HG03280 (cell line): ENCODE measurements around the gene FOXJ3.

ENCODE experiments used
- ATAC-seq: cut with Tn5 transposase; IDR thresholded peaks from one replicate; pipeline ENCODE4 v1.9.1; 2021; ENCODE audit warnings: mild to moderate bottlenecking, moderate library complexity; ENCODE audit not compliant: unreplicated experiment

FOXJ3 gene

DNA sequence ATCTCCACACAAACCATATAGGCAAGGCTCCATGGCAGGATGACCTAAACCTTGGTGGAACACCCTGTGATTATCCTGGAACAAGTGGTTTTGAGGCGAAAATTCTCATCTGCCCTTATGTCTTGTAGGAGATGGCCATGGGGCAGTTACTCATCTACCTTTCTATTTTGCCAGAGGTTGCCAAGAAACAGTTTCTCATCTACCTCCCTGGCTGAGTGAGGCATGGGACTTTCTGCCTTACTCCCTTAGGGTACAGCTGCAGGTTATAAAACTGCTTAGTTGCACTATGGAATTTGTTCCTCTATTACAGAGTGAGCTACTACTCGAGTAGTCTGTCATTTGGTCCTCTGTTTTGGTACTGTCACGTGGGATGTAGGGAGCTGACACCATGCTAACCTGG lies 139.2 kb downstream of the FOXJ3 start:
- ATAC-seq: no peak

DNA sequence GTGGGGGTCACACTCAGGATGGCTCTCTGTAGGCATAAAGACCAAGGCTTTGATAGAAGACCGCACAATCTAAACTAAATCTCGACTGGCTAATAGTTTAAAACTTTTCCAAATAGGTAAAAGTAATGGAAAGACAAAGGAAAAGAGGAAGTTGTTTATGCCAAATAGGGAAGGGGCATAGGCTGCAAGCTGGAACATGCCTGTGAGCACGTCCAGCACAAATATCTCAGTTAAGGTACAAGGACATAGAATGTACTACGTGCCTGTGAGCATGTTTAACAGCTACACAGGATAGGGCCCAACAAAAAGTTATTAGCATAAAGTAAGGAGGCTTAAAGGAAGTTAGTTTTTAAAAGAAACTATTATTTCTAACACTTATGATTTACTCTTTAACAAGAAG lies 142.9 kb downstream of the FOXJ3 start:
- ATAC-seq: no peak

DNA sequence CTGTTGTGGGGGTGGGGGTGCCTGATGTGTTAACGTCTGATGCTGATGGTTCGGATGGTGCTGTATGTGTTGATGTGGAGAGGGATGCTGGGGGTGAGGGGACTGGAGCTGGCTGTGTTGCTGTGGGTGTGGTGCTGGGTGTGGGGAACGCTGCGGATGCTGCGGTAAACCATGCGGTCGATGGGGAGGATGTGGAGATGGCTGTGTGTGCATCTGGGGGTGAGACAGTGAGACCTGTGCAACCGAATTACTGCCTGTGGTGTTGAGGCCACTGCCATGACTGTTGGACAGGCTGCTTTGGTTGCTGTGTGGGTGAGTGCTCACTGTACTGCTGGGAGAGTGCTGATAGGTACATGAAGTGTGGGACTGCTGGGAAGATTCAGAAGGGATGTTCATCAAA lies 143.7 kb downstream of the FOXJ3 start:
- no peak for ATAC-seq

DNA sequence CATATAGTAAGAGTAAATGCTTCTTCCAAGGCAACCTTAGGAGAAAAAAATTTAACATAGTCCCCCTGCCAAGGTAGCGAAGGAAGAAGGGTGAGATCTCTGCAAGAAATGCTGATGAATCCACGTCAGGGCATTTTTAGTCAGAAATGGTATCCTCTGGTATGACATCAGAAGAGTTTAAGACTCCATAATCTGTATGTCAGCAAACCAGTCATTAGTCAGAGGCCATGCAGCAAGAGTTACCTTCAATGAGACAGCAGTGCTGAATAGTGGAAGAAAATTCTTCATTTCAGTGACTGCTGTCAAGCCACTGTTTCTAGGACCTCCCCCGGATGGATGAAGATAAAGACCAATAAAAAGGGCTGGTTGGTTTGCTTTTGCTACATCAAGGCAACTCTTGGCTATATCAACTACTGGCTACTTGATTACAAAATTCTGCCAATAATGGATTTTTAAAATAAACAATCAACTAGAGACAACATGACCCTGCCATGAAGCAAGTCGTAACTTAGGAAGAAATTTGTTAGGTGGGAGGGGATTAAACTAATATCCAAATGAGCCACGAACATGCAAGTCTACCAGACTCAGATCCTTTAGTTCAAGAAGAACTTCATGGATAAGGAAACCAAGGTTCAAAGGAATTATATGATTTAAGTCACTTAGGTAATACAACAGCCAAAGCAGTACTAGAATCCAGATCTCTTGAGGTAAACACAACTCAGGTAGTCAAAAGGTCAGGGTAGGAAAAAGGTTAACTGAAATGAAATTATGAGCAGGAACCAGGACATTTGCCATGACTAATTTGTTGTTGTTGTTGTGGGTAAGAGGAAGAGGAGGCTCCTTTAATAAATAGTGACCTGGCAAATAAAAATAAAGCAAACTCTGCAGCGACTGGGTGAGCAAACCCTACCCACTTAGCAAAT lies 144.8 kb downstream of the FOXJ3 start:
- ATAC-seq: no peak

DNA sequence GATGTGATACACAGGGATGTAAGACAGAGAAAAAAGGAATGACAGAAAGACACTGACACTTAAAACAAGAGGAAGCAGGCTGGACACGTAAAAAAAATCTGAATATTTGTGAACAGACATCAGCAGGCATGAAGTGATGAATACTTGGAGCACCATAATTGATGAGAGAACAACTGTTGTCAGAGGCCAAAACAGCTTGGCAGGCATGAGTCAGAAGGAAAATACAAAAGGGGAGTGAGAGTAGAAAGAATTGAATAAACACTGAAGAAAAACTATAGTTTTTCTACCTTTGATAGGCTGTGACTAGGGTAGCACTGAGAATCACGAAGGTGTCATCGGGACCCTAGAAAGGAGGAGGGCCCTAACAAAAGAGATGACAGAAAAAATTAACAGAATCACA lies 148.9 kb downstream of the FOXJ3 start:
- ATAC-seq: no peak

DNA sequence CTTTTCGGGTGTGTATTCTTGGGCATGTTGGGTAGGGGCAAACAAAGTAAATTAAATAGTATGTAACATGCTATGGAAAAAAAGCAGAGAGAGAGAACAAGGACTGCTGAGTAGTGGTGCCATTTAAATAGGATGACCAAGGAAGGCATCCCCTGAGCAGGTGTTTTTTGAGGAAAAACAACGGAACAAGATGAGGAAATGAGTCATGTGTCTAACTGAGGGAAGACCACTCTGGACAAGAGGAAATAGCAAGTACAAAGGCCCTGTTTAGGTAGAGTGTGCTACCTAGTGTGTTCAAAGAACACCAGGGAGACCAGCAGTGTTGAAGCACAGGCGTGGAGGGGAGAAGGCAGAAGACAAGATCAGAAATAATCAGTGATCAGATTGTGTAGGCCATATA lies 150.4 kb downstream of the FOXJ3 start:
- ATAC-seq: no peak

DNA sequence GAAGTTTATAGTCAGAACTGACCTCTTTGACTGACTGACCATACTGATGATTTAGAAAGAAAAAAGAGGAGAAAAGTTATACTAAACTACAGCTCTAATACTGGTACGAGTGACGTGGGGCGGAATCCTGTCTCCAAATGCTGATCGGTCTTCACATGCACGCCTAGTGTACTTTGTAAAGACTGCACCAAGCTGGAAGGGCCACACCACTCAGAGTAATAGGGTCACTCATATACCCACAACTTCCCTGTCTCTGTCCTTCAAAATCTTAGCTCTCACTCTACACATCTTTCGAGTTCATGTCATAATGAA lies 151.1 kb downstream of the FOXJ3 start:
- no peak for ATAC-seq

DNA sequence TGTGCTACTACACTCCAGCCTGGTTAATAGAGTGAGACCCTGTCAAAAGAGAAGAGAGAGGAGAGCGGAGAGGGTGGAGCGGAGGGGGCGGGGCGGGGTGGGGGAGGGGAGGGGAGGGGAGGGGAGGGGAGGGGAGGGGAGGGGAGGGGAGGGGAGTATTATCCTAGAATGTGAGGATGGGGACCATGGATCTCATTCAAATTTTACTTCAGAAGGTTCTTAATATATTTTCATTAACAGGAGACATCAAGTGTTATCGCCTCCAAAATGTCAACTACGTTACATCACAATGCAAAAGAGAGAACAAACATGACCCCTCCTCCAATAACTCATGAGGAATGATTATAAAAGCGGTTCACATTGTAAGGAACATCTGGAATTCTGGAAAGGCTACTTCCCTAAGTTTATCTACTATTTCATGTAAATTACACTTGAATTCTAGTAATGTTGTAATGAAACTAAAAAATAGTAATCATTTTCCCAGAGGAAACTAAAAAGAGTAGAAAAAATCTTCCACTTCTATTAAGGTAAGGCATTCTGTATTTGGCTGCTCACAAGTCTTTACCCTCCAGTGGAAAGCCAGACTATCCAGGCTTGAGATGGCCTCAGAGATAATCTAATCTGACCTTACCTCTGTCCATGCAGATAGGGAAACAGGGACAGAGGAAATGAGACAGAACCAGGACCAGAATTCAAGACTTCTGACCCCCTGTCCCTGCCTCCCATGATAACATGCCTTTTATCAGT lies 151.7 kb downstream of the FOXJ3 start:
- no peak for ATAC-seq

DNA sequence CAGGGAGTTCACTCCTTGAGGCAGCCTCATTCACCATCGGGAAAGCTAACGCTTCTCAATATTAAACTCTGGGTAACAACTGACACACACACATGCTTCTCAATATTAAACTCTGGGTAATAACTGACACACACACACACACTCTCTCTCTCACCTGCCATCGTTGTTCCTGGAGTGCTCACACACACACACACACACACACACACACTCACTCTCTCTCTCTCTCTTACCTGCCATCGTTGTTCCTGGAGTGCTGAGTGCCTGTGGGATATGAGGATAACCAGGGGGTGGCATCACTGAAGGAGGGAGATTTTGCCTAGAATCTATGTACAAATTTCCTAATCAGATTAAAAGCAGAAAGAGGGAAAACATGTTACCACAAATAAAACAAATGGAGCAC lies 153.3 kb downstream of the FOXJ3 start:
- no peak for ATAC-seq

DNA sequence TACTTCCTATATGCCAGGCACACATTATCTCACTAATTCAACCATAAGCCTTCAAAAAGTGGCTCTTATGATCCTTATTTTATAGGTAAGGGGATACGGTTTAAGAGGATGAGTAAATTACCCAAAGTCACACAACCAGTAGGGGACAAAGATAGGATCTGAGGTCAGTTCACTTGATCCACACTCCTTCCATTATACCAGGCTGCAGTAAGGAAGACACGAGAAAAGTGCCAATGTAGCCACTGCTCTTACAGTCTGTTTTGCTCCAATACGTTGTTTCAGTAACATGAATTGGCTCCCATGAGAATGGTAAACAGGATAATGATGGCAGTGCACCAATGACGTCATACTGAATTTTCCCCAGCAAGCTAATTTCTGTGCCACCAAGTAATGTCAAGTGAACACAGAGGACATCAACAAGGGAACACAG lies 155.1 kb downstream of the FOXJ3 start:
- no peak for ATAC-seq

DNA sequence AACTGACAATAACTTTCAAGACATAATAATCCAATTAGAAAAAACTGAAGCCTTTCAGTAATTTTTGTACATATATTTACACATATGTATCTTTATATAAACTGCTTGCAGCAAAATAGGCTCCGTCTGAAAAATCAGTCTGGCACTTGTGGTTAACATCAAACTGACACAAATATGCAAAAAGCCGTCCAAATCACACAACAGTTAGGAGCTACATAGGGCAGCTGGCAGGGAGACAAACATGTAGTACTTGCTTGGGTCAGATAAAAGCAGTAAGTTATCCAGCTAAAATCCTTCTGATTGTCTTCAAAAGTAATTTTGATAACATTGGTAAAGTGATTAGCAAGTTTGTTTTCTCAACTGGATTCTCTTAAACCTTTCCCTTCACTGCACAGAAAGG lies 155.8 kb downstream of the FOXJ3 start:
- no peak for ATAC-seq

DNA sequence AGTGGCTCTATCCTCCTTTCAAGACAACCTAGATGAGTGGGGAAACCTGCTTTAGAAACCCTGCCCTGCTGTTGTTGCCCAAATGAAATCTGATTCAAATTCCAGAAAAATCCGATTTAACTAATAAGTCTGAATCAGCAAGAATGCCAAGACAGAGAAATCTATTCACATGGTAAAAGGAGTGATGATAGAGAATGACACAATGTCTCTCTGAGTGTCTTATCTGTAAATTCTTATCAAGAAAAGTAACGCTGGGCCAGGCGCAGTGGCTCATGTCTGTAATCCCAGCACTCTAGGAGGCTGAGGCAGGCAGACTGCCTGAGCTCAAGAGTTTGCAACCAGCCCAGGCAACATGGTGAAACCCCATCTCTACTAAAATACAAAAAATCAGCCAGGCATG lies 156.8 kb downstream of the FOXJ3 start:
- no peak for ATAC-seq

DNA sequence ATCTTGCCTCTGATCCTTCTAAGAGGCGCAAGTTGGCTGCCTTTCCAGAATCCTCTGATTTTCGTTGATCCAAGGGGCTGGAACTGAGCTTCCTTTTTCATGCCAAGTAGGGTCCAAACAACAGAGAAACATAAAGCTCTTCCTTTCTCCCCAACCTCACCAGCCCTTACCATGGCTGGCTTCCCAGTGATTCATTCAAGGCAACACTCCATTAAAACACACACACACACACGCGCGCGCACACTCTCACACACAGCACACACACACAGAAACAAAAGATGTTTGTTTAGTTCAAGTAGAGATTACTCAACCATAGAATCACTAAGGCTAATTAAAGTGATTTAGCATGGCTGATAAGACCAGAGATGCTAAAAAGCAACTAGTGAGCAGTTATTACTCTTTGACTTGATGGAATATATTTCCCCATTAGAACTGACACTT lies 157.5 kb downstream of the FOXJ3 start:
- ATAC-seq: no peak

DNA sequence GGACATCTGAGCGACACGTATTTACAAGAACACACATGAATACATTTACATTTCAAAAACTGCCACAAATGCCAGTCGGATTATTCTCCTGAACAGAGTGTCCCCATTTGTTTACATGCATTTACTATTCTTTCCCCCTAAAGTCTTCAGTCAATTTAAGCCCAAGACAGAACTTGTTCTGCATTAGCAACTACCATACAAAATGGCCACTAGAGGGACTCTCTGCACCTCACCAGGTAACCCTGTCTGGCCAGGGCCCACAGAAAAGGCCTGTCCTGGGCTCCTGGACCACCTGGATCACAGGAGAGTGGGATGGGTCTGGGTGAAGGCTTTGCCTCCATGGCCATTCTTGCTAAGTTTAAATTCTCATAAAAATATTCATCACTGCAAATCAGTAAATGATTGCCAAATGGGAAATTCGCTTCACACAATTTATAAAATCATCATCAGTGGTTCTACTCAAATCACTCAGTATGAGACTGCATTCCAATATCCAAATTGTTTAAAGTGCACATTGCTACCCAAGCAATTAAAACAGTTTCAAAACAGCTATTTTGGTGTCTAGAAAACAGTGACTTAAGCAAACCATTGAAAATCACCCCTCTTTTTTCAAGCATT lies 158.0 kb downstream of the FOXJ3 start:
- ATAC-seq: no peak

DNA sequence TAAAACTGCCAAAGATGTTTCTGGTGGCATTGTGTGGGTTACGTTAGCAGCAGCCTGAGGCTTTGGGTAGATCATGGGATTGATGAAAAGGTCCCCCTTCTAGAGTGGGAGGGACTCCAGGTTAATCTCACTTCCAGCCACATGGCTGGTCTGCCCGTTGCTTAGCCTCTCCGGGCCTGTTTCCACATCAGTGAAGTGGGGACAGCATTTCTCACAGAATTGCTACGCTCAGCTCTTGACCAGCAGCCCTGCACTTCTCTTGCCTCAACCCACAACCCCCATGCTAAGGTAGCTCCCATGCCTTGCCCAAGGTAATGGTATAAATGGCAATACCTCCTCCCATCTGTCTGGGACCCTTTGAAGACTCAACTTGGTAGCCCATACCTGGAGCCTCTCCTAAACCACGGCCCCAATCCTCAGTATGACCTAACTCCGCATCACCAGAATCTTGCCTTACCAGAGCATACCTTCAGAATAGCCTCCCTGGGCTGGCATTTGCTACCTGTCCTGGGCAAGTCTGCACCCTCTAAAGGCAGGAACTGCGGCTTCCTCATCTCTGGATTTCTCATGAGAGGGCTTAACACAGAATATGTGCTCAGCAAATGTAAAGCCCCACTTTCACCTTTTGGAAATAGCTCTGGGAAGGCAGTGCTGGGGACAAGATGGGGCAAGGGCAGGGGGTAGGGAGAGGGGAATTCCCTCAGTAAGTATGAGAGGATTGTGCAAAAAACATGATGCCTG lies 159.6 kb downstream of the FOXJ3 start:
- ATAC-seq: no peak

DNA sequence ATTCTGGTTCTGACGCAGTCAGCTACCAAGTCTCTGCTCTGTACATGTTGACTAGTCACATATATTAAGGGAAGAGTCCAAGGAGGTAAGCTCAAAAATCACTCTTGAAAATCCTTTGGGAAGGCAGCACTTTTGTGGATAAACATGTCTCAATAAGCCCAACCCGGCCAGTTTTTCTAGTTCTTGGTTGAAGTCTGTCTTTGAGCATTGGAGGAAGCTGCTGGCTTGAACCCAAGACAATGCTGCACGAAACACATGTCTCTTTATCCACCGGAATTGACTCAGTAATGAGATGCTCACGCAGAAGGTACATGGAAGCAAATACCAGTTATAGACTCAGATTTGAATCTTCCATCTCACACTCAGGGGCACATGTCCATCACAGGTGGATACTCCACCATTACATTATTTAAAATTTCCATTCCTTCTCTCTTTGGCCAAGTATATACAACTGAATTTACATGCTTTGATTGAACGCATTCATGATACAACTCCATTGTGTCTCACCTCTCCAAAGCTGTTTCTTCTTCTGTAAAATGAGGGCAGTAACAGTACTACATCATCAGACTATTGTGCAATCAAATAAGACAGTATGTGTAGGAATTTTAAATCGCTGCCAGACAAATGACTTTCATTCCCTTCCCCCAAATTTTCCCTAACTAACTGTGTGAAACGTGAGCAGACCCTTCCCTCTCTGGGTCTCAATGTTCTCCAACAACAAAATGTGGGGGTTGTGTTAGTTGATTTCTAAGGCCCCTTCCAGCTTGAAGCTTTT lies 160.9 kb downstream of the FOXJ3 start:
- no peak for ATAC-seq

DNA sequence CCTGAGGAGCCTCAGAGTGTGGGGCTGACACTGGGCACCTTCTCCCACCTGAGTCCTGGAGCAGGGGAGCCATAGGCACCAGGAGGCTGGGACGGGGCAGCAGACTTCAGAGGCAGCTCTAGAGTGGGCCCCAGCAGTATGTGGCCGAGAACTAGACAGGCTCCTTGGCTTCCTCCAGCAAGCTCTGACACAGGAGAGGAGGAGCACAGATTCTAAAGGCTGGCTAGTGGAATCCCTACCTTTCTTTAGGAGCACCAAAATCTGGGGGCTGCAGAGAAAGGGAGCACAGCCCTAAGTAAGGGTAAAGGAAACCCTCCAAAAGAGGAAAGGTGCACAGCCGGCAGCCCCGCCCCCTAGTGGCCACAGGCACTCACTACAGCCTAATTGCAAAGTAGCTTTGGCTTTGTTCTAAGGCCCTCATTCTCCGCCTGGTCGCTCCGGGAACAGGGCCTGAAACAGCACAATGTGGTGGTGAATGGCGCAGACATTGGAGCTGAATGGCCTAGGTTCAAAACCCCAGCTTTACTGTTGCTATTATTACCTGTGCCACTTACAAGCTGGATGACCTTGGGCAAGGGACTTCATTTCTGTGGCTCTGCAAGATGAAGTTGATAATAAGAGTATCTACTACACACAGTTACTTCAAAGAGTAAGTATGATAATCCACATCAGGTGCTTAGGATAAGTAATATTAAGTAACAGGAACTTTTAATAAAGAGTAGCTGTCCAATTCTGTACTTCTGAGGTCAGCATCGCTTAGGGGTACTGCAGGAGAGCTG lies 161.7 kb downstream of the FOXJ3 start:
- no peak for ATAC-seq

DNA sequence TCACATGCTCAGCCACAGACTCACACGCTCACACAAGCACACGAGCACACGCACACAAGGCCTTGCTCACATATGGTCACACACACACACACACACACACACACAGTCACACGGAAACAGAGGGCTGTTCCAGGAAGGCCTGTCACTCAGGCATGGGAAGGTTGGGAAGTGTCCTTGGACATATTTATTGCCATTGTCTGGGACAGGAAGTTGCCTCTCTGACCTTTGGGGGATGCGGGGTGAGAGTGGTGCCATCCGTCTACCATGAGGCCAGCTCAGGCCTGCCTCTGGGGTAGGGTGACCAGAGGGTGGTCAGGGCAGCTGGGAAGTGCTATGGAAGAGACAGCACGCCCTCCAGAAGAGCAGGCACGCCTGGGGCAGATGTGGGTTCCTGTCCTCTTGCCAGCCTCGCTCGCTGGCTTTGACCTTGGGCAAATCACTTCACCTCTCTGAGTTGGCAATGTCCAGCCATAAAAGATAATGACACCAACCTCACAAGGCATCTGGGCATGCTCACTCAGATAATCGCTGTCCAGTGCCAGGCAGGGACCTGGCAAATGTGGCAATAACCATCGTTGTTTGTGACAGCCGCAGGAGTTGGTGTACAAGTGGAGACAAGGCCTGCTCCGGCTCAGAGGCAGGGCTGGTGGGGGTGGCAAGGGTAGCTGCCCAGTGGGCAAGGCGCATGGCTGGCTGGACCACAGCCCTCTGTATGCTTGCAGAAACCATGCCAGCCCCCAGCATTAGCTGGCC lies 162.5 kb downstream of the FOXJ3 start:
- ATAC-seq: no peak

DNA sequence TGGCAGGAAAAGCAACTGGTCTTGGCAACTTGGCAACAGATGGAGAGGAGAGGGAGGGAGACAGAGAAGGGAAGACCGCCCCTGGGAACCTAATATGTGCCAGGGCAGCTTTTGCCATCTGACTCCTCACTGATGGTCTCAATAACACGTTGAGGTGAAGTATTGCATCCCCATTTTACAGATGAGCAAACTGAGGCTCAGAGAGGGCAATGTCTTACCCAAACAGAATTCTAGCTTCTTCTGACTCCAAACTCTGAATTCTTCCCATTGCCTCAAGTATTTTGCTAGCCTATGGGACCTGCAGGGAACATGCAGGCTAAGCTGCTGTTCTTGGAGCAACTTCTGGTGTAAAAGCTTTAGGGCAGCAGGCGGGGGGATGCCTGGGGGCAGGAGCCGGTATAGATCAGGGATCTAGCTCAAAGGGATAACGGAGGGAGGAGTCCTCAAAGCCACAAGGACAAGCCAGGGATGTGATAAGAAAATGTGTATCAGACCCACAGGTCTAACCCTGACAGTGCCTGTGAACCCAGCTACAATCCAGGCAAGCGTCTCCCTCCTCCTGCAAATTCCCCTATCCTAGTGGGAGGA lies 163.3 kb downstream of the FOXJ3 start:
- no peak for ATAC-seq
